AG08396 (cell line): ENCODE measurements around the gene MOB4.
"Not testable (repeated sequence)": the region's sequence is repeated elsewhere in the genome, so short reads cannot be mapped to it uniquely, and the experiment has no call there.

ENCODE experiments used
- DNase-seq: peaks from one replicate; pipeline ENCODE4 v3.0.0; 2012; ENCODE audit warnings: low spot score, mixed read lengths

Gene MOB4

GRCh38 chr2:197515739-197516392, at the start of gene MOB4:
Gene MOB4, plus strand, starts transcription at chr2:197516066. Its CDS starts 21 bp downstream, at chr2:197516087.
- DNase-seq: peak; percentile 98

GRCh38 chr2:197472166-197472565, 43.7 kb upstream of the MOB4 start:
- no peak for DNase-seq

- no peak for DNase-seq
These were observed 38.1 kb upstream of the MOB4 start for GRCh38 chr2:197477797-197478196.

GRCh38 chr2:197480165-197481036, 35.5 kb upstream of the MOB4 start:
- no peak for DNase-seq

GRCh38 chr2:197484248-197484647, 31.6 kb upstream of the MOB4 start:
- not testable (repeated sequence) for DNase-seq

GRCh38 chr2:197486175-197486574, 29.7 kb upstream of the MOB4 start:
- no peak for DNase-seq

GRCh38 chr2:197487385-197487784, 28.5 kb upstream of the MOB4 start:
- no peak for DNase-seq

GRCh38 chr2:197495433-197496134, 20.3 kb upstream of the MOB4 start:
- DNase-seq: no peak

- DNase-seq: no peak
These were observed 19.2 kb upstream of the MOB4 start for GRCh38 chr2:197496695-197497094.

GRCh38 chr2:197497326-197497725, 18.5 kb upstream of the MOB4 start:
- no peak for DNase-seq

- DNase-seq: no peak
These were observed 17.5 kb upstream of the MOB4 start for GRCh38 chr2:197498235-197498936.

- peak; percentile 50 for DNase-seq
These were observed 16.8 kb upstream of the MOB4 start for GRCh38 chr2:197498937-197499593.

GRCh38 chr2:197499594-197500502, 16.0 kb upstream of the MOB4 start, which contains the start of the genes HSPD1 and HSPE1:
Gene HSPD1, minus strand, starts transcription at chr2:197499840. Its CDS starts 992 bp downstream, at chr2:197498848.
Gene HSPE1, plus strand, starts transcription at chr2:197500379. Its CDS starts 58 bp downstream, at chr2:197500437.
- peak; percentile 98 for DNase-seq

- DNase-seq: no peak
These were observed 15.2 kb upstream of the MOB4 start for GRCh38 chr2:197500503-197501131.

GRCh38 chr2:197502201-197502600, 13.7 kb upstream of the MOB4 start:
- DNase-seq: no peak

- DNase-seq: no peak
These were observed 13.2 kb upstream of the MOB4 start for GRCh38 chr2:197502685-197503084.

- no peak for DNase-seq
These were observed 11.9 kb upstream of the MOB4 start for GRCh38 chr2:197504000-197504399.

GRCh38 chr2:197504512-197504911, 11.4 kb upstream of the MOB4 start:
- no peak for DNase-seq

- no peak for DNase-seq
These were observed 9.2 kb upstream of the MOB4 start for GRCh38 chr2:197506658-197507057.

- DNase-seq: no peak
These were observed 2.0 kb upstream of the MOB4 start for GRCh38 chr2:197513915-197514314.
